Keratinocyte (primary cell): ENCODE measurements around the gene PIGBOS1.

Source experiments
- CTCF ChIP-seq, 3 experiments: IDR thresholded peaks in 1 of 3; conservative IDR thresholded peaks in 1 of 3; optimal IDR thresholded peaks in 1 of 3; 2 replicates in 2 of 3; 3 replicates in 1 of 3; pipeline versions ENCODE3 to v1.5.1; 2011; ENCODE audit warnings: low read length in 3 of 3, mild to moderate bottlenecking in 3 of 3, moderate library complexity in 2 of 3, control low read depth in 1 of 3, inconsistent platforms in 1 of 3; ENCODE audit not compliant: insufficient read depth in 2 of 3; ENCODE audit errors: extremely low read depth in 1 of 3
- EZH2 ChIP-seq: IDR thresholded peaks from one replicate; pipeline ENCODE4 v1.6.1; 2012; ENCODE audit warnings: inconsistent platforms, mild to moderate bottlenecking, low read length, moderate library complexity

DNA sequence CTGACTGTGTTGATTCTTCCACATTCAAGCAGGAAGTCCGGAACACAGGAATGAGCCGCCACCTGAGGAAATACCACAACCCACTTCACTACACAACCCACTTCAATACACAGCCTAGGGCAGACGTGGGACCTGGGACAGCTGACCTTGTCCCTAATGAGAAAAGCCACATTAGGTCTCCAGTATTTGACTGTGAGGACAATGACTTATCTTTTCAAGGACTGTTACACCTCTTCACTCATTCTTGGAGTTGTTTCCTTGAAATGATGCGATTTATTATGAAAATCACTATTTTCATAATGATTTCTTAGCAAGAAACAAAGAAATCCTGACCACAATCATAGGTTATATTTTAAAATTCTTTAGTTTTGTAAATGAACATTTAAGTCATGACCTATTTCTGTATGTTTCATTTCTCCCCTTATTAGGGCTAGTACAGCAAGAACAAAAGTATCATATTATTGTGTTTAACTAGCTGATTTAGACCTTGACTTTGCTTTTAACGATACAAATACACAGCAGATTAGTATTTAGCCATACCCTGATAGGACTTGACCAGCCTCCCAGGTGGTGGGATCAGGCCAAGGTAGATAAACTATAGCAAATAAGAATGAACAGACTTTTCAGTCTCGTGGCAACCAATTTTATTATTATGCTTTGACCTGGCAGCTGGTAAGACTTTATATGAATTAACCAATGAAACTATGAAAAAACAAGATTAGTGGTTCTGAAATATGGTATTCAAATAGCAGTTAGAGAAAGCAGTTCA is 35.4 kb downstream of the PIGBOS1 start:
- no peak for TF ChIP-seq CTCF (optimal IDR thresholded peaks at IDR 0.05 in 1 of 3, IDR thresholded peaks at IDR 0.05 in 1 of 3, conservative IDR thresholded peaks at IDR 0.05 in 1 of 3; ENCODE audit: extremely low read depth in 1 of 3, insufficient read depth in 2 of 3, low read length in 3 of 3)
- TF ChIP-seq EZH2: no peak
